Activated CD4-positive, alpha-beta T cell treated with anti-CD3 and anti-CD28 coated beads for 36 hours (primary cell): ENCODE data around the gene SDR9C7. TPM values are rescaled to one million over a fixed set of nuclear protein-coding genes. Genes with fewer than 3 reads are reported as not detected.
"Not testable (repeated sequence)": the region's sequence is repeated elsewhere in the genome, so short reads cannot be mapped to it uniquely, and the experiment has no call there.

Source experiments
- ATAC-seq: fragments of 200-7000 bp; cut with Tn5 transposase; one replicate; pipeline ENCODE4 v1.10.0; 2021; ENCODE audit warnings: mild to moderate bottlenecking, moderate library complexity
- CTCF ChIA-PET: fragments of 350-600 bp; sonication (Branson Sonifier 250); formaldehyde crosslinking; loops from one replicate; lab custom pipeline; 2021; ENCODE audit warnings: antibody characterized with exemption; lab: Charles Lee
- POLR2A ChIA-PET: fragments of 350-600 bp; sonication (Branson Sonifier 250); formaldehyde crosslinking; loops from one replicate; lab custom pipeline; 2021; ENCODE audit warnings: antibody characterized with exemption, inconsistent platforms; lab: Charles Lee
- DNase-seq: peaks from one replicate; pipeline ENCODE4 v3.0.0-alpha.2; 2020
- H3K27ac Mint-ChIP-seq: one replicate; pipeline ENCODE4 v1.8.0; 2021; ENCODE audit warnings: mixed read lengths
- H3K27me3 Mint-ChIP-seq: one replicate; pipeline ENCODE4 v1.8.0; 2021; ENCODE audit warnings: mixed read lengths
- H3K36me3 Mint-ChIP-seq: one replicate; pipeline ENCODE4 v1.8.0; 2021; ENCODE audit warnings: low read depth, mixed read lengths
- H3K4me1 Mint-ChIP-seq: one replicate; pipeline ENCODE4 v1.8.0; 2021; ENCODE audit warnings: mixed read lengths
- H3K4me3 Mint-ChIP-seq: one replicate; pipeline ENCODE4 v1.8.0; 2021; ENCODE audit warnings: mild to moderate bottlenecking, moderate library complexity, mixed read lengths
- H3K9me3 Mint-ChIP-seq: one replicate; pipeline ENCODE4 v1.8.0; 2021; ENCODE audit warnings: low read depth, mixed read lengths
- intact Hi-C, 2 experiments: fragments of 100-400 bp; cut with DNase I in 1 of 2; cut with micrococcal nuclease in 1 of 2; formaldehyde crosslinking; loops; one replicate each; pipeline versions ENCODE4 v1.14.2 to v1.15.1; 2022 to 2024; cut with DNase I, micrococcal nuclease
- total RNA-seq, 2 experiments: library from RNA; stranded (reverse); gene quantifications; one replicate each; pipeline ENCODE4 v1.2.3, GENCODE V29; 2021

Gene SDR9C7
- not detected for total RNA-seq

- ChIA-PET POLR2A (no interaction called here), CTCF (interaction anchor here (0.7 kb wide), 1 partner anchor 131 kb away, joined by 3 read pairs; no protein-coding TSS in a partner anchor)
- Mint-ChIP-seq H3K4me3 (no peak within 1 kb of the TSS), H3K27ac (no peak within 1 kb of the TSS), H3K9me3 (no peaks in the 10 kb centered on the region), H3K27me3 (peaks cover 3% of the 10 kb centered on the region), H3K4me1 (peaks cover 4% of the 10 kb centered on the region), H3K36me3 (no peaks in the 10 kb centered on the region)
- intact Hi-C loops: no loop called here
- no peak for ATAC-seq
- DNase-seq: no peak
These were observed at the start of gene SDR9C7 for GRCh38 chr12:56933826-56934625. Gene SDR9C7, minus strand, starts transcription at chr12:56934408. Its CDS starts 147 bp downstream, at chr12:56934261.

GRCh38 chr12:56983386-56983785 is 49.2 kb upstream of the SDR9C7 start:
- DNase-seq: no peak
- intact Hi-C loops: no loop called here
- POLR2A ChIA-PET: no interaction called here
- CTCF ChIA-PET: no interaction called here
- no peaks in the 10 kb centered on the region for H3K27me3 Mint-ChIP-seq
- no peak overlapping the region for H3K27ac Mint-ChIP-seq
- no peak overlapping the region for H3K4me3 Mint-ChIP-seq
- H3K36me3 Mint-ChIP-seq: no peaks in the 10 kb centered on the region
- ATAC-seq: no peak
- peaks cover 3% of the 10 kb centered on the region for H3K4me1 Mint-ChIP-seq
- H3K9me3 Mint-ChIP-seq: no peaks in the 10 kb centered on the region

GRCh38 chr12:56982578-56983236 is 48.5 kb upstream of the SDR9C7 start:
- H3K4me1 Mint-ChIP-seq, intact Hi-C loops, POLR2A ChIA-PET, H3K36me3 Mint-ChIP-seq, H3K4me3 Mint-ChIP-seq, H3K27me3 Mint-ChIP-seq, ATAC-seq, H3K9me3 Mint-ChIP-seq, H3K27ac Mint-ChIP-seq, DNase-seq: not testable (repeated sequence)
- CTCF ChIA-PET: interaction anchor here (0.5 kb wide), 1 partner anchor 219 kb away, joined by 3 read pairs; the partner anchor contains the start of gene HSD17B6

- no peaks in the 10 kb centered on the region for H3K9me3 Mint-ChIP-seq
- ATAC-seq (no peak), DNase-seq (no peak)
- intact Hi-C loops: no loop called here
- H3K4me3 Mint-ChIP-seq: no peak overlapping the region
- H3K36me3 Mint-ChIP-seq: no peaks in the 10 kb centered on the region
- CTCF ChIA-PET: no interaction called here
- POLR2A ChIA-PET: no interaction called here
- no peaks in the 10 kb centered on the region for H3K27me3 Mint-ChIP-seq
- no peak overlapping the region for H3K27ac Mint-ChIP-seq
- no peaks in the 10 kb centered on the region for H3K4me1 Mint-ChIP-seq
These were observed 46.8 kb upstream of the SDR9C7 start for GRCh38 chr12:56980941-56981530.

- Mint-ChIP-seq H3K27me3 (no peaks in the 10 kb centered on the region), H3K4me1 (no peaks in the 10 kb centered on the region), H3K36me3 (no peaks in the 10 kb centered on the region), H3K27ac (no peak overlapping the region), H3K4me3 (no peak overlapping the region), H3K9me3 (no peaks in the 10 kb centered on the region)
- no peak for DNase-seq
- intact Hi-C loops: no loop called here
- ATAC-seq: no peak
- CTCF ChIA-PET: no interaction called here
- POLR2A ChIA-PET: no interaction called here
These were observed 46.1 kb upstream of the SDR9C7 start for GRCh38 chr12:56980268-56980667.

- Mint-ChIP-seq H3K36me3 (no peaks in the 10 kb centered on the region), H3K4me3 (no peak overlapping the region), H3K4me1 (no peaks in the 10 kb centered on the region), H3K27ac (no peak overlapping the region), H3K9me3 (no peaks in the 10 kb centered on the region), H3K27me3 (no peaks in the 10 kb centered on the region)
- DNase-seq (no peak), ATAC-seq (no peak)
- CTCF ChIA-PET: interaction anchor here (0.7 to 1.3 kb wide), 2 partner anchors 10 to 184 kb away, joined by 3 read pairs; no protein-coding TSS in a partner anchor
- POLR2A ChIA-PET: no interaction called here
- intact Hi-C loops: no loop called here
These were observed 45.4 kb upstream of the SDR9C7 start for GRCh38 chr12:56979628-56980027.

GRCh38 chr12:56978397-56979138 is 44.4 kb upstream of the SDR9C7 start:
- H3K27me3 Mint-ChIP-seq: no peaks in the 10 kb centered on the region
- no peaks in the 10 kb centered on the region for H3K4me1 Mint-ChIP-seq
- ChIA-PET CTCF (interaction anchor here (0.6 to 1.3 kb wide), 3 partner anchors 9 to 185 kb away, joined by 3 read pairs; no protein-coding TSS in a partner anchor), POLR2A (no interaction called here)
- H3K9me3 Mint-ChIP-seq: no peaks in the 10 kb centered on the region
- intact Hi-C loops: no loop called here
- no peak overlapping the region for H3K4me3 Mint-ChIP-seq
- DNase-seq: no peak
- ATAC-seq: no peak
- H3K27ac Mint-ChIP-seq: no peak overlapping the region
- H3K36me3 Mint-ChIP-seq: no peaks in the 10 kb centered on the region

- H3K27me3 Mint-ChIP-seq, DNase-seq, intact Hi-C loops, H3K9me3 Mint-ChIP-seq, POLR2A ChIA-PET, CTCF ChIA-PET, H3K4me1 Mint-ChIP-seq, H3K4me3 Mint-ChIP-seq, H3K27ac Mint-ChIP-seq, H3K36me3 Mint-ChIP-seq, ATAC-seq: not testable (repeated sequence)
These were observed 43.2 kb upstream of the SDR9C7 start for GRCh38 chr12:56977361-56977760.

- H3K4me3 Mint-ChIP-seq, ATAC-seq, DNase-seq, H3K27me3 Mint-ChIP-seq, CTCF ChIA-PET, H3K4me1 Mint-ChIP-seq, intact Hi-C loops, H3K36me3 Mint-ChIP-seq, H3K9me3 Mint-ChIP-seq, POLR2A ChIA-PET, H3K27ac Mint-ChIP-seq: not testable (repeated sequence)
These were observed 40.0 kb upstream of the SDR9C7 start for GRCh38 chr12:56974224-56974623.

GRCh38 chr12:56968910-56969309 is 34.7 kb upstream of the SDR9C7 start:
- H3K27me3 Mint-ChIP-seq, H3K9me3 Mint-ChIP-seq, H3K27ac Mint-ChIP-seq, H3K4me1 Mint-ChIP-seq, POLR2A ChIA-PET, ATAC-seq, H3K36me3 Mint-ChIP-seq, intact Hi-C loops, DNase-seq, H3K4me3 Mint-ChIP-seq: not testable (repeated sequence)
- CTCF ChIA-PET: interaction anchor here (1.8 kb wide), 1 partner anchor 20 kb away, joined by 4 read pairs; no protein-coding TSS in a partner anchor

- DNase-seq, POLR2A ChIA-PET, ATAC-seq, intact Hi-C loops, H3K4me3 Mint-ChIP-seq, H3K9me3 Mint-ChIP-seq, H3K36me3 Mint-ChIP-seq, H3K27ac Mint-ChIP-seq, H3K27me3 Mint-ChIP-seq, H3K4me1 Mint-ChIP-seq: not testable (repeated sequence)
- CTCF ChIA-PET: interaction anchor here (1.6 kb wide), 1 partner anchor 61 kb away, joined by 3 read pairs; no protein-coding TSS in a partner anchor
These were observed 31.9 kb upstream of the SDR9C7 start for GRCh38 chr12:56965997-56966642.
